Caco-2 (cell line): ENCODE results near the gene FOXP4. TPM values are rescaled to one million over a fixed set of nuclear protein-coding genes. Genes with fewer than 3 reads are reported as not detected.

Experiments used
- BruUV-seq: library from RNA; stranded (reverse); fragments of 400-500 nt; replicated peaks from 2 replicates; lab custom pipeline; 2021; lab: Mats Ljungman, UMichigan
- CTCF ChIA-PET: fragments of 300-600 bp; sonication (Branson Sonifier 250); formaldehyde crosslinking; loops from one replicate; lab custom pipeline; 2022; ENCODE audit warnings: antibody characterized with exemption; lab: Charles Lee
- POLR2A ChIA-PET: fragments of 300-600 bp; sonication (Branson Sonifier 250); formaldehyde crosslinking; loops from one replicate; lab custom pipeline; 2022; ENCODE audit warnings: antibody characterized with exemption; lab: Charles Lee
- DNase-seq, 2 experiments: peaks; one replicate each; pipeline versions ENCODE4 v3.0.0 to v3.0.0-alpha.2; 2020 to 2022
- H3K27me3 ChIP-seq: replicated peaks from 2 replicates; pipeline ENCODE4 v1.6.0; 2011; ENCODE audit warnings: low read length; ENCODE audit not compliant: control insufficient read depth, insufficient read depth
- H3K36me3 ChIP-seq: 2 replicates; pipeline ENCODE4 v1.5.1; 2011; ENCODE audit warnings: low read length; ENCODE audit not compliant: control insufficient read depth, insufficient read depth
- H3K4me1 ChIP-seq: fragments of 250-450 bp; sonication (Bioruptor Pico); 2 replicates; pipeline ENCODE4 v1.5.1; 2020; ENCODE audit warnings: mild to moderate bottlenecking
- H3K4me3 ChIP-seq: 2 replicates; pipeline ENCODE4 v1.5.1; 2011; ENCODE audit warnings: low read depth, mild to moderate bottlenecking, control low read depth, low read length
- H3K9me3 ChIP-seq: fragments of 250-450 bp; sonication (Bioruptor Pico); 2 replicates; pipeline ENCODE4 v1.5.1; 2020; ENCODE audit warnings: mild to moderate bottlenecking, moderate library complexity
- H3K27ac Mint-ChIP-seq: one replicate; pipeline ENCODE4 v1.8.0; 2022; ENCODE audit warnings: mixed read lengths; ENCODE audit not compliant: unreplicated experiment
- H3K27me3 Mint-ChIP-seq: one replicate; pipeline ENCODE4 v1.8.0; 2022; ENCODE audit warnings: mixed read lengths; ENCODE audit not compliant: insufficient read depth, unreplicated experiment
- H3K36me3 Mint-ChIP-seq: one replicate; pipeline ENCODE4 v1.8.0; 2022; ENCODE audit warnings: mild to moderate bottlenecking, mixed read lengths; ENCODE audit not compliant: insufficient read depth, unreplicated experiment
- H3K4me1 Mint-ChIP-seq: one replicate; pipeline ENCODE4 v1.8.0; 2022; ENCODE audit warnings: low read depth, mixed read lengths; ENCODE audit not compliant: unreplicated experiment
- H3K4me3 Mint-ChIP-seq: one replicate; pipeline ENCODE4 v1.8.0; 2022; ENCODE audit warnings: mild to moderate bottlenecking, moderate library complexity, mixed read lengths; ENCODE audit not compliant: unreplicated experiment
- H3K9me3 Mint-ChIP-seq: one replicate; pipeline ENCODE4 v1.8.0; 2022; ENCODE audit warnings: mixed read lengths; ENCODE audit not compliant: unreplicated experiment
- intact Hi-C: fragments of 100-400 bp; cut with micrococcal nuclease; formaldehyde crosslinking; loops from one replicate; pipeline ENCODE4 v1.10.0; 2022; ENCODE audit not compliant: unreplicated experiment
- total RNA-seq: library from RNA; stranded (reverse); gene quantifications from 2 replicates; pipeline ENCODE4 v1.2.3, GENCODE V29; 2022
- TF ChIP-seq, protein P1 (sequence below), 2 experiments: fragments of 200-600 bp in 1 of 2; IDR thresholded peaks; 1 replicate in 1 of 2; 2 replicates in 1 of 2; pipeline versions ENCODE4 v1.5.1 to v1.8.0; 2011 to 2022; ENCODE audit warnings: antibody characterized with exemption in 1 of 2, control low read depth in 1 of 2, inconsistent platforms in 1 of 2, low read depth in 1 of 2, low read length in 1 of 2, mild to moderate bottlenecking in 1 of 2, moderate library complexity in 1 of 2; ENCODE audit not compliant: insufficient read depth in 1 of 2, severe bottlenecking in 1 of 2, unreplicated experiment in 1 of 2

FOXP4 gene
- total RNA-seq, 1 experiment from 2014 or later, result 117 TPM

DNA sequence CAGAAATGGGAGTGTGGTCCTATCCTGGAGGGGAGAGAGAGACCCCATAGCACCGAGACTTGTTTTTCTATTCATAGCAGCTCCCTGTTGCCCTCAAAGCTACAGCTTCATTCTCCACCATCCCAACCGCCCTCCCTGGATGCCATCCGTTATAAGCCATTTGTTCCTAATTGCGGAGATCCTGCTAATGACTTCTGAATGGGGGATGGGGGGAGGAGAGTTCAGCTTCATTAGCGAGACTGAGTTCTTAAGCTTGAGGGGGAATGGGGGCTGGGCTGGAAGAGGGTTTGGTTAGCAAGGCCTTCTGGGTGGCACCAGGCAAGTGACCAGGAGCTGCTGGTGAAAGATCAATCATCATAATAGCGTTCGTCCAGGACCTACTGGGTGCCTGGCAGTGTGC, 27.1 kb downstream of the FOXP4 start:
- H3K4me1 Mint-ChIP-seq, result peaks cover 29% of the 10 kb centered on the region
- intact Hi-C loops, result no loop called here
- Histone ChIP-seq H3K36me3 (peaks cover 10% of the 10 kb centered on the region), H3K27me3 (no peaks in the 10 kb centered on the region), H3K9me3 (no peaks in the 10 kb centered on the region), H3K4me1 (peaks cover 36% of the 10 kb centered on the region), H3K4me3 (no peak overlapping the region)
- H3K9me3 Mint-ChIP-seq, result no peaks in the 10 kb centered on the region
- TF ChIP-seq, protein P1, sequence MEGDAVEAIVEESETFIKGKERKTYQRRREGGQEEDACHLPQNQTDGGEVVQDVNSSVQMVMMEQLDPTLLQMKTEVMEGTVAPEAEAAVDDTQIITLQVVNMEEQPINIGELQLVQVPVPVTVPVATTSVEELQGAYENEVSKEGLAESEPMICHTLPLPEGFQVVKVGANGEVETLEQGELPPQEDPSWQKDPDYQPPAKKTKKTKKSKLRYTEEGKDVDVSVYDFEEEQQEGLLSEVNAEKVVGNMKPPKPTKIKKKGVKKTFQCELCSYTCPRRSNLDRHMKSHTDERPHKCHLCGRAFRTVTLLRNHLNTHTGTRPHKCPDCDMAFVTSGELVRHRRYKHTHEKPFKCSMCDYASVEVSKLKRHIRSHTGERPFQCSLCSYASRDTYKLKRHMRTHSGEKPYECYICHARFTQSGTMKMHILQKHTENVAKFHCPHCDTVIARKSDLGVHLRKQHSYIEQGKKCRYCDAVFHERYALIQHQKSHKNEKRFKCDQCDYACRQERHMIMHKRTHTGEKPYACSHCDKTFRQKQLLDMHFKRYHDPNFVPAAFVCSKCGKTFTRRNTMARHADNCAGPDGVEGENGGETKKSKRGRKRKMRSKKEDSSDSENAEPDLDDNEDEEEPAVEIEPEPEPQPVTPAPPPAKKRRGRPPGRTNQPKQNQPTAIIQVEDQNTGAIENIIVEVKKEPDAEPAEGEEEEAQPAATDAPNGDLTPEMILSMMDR (IDR thresholded peaks at IDR 0.05; ENCODE audit: insufficient read depth in 1 of 2, low read depth in 1 of 2, low read length in 1 of 2, severe bottlenecking in 1 of 2, unreplicated experiment in 1 of 2), result no peak
- H3K27ac Mint-ChIP-seq, result no peak overlapping the region
- no TSS peak for BruUV-seq
- H3K4me3 Mint-ChIP-seq, result no peak overlapping the region
- DNase-seq, result no peak
- ChIA-PET CTCF (interaction anchor here (0.6 kb wide), 1 partner anchor 11 kb away, joined by 3 read pairs; no protein-coding TSS in a partner anchor), POLR2A (no interaction called here)
- H3K36me3 Mint-ChIP-seq, result peaks cover 79% of the 10 kb centered on the region
- no peaks in the 10 kb centered on the region for H3K27me3 Mint-ChIP-seq

DNA sequence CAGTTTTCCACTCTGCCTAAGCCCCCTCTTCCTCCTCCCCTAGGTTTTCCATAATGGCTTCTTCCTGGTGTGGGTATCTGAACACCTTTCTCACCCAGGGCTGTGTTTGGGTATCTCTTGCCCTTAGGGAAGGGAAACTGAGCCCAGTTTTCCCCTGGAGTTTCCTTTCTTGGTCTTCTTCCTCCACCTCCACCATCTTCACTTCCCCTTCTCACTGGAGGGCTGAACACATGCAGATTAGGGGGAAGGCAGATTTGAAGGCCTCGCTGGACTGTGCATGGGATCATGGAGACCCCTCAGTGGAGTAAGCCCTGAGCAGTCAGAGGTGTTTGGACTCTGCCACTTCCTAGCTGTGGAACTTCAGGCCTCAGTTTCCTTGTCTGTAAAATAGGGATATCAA, 27.8 kb downstream of the FOXP4 start:
- no peaks in the 10 kb centered on the region for H3K9me3 Mint-ChIP-seq
- no peak for DNase-seq
- no TSS peak for BruUV-seq
- ChIA-PET CTCF (no interaction called here), POLR2A (no interaction called here)
- H3K4me3 Mint-ChIP-seq, result no peak overlapping the region
- no peaks in the 10 kb centered on the region for H3K27me3 Mint-ChIP-seq
- peaks cover 78% of the 10 kb centered on the region for H3K36me3 Mint-ChIP-seq
- peaks cover 29% of the 10 kb centered on the region for H3K4me1 Mint-ChIP-seq
- Histone ChIP-seq H3K4me1 (peaks cover 34% of the 10 kb centered on the region), H3K9me3 (no peaks in the 10 kb centered on the region), H3K27me3 (no peaks in the 10 kb centered on the region), H3K36me3 (peaks cover 9% of the 10 kb centered on the region), H3K4me3 (no peak overlapping the region)
- no peak overlapping the region for H3K27ac Mint-ChIP-seq
- intact Hi-C loops, result no loop called here
- TF ChIP-seq, protein P1 (IDR thresholded peaks at IDR 0.05; ENCODE audit: insufficient read depth in 1 of 2, low read depth in 1 of 2, low read length in 1 of 2, severe bottlenecking in 1 of 2, unreplicated experiment in 1 of 2), result no peak

DNA sequence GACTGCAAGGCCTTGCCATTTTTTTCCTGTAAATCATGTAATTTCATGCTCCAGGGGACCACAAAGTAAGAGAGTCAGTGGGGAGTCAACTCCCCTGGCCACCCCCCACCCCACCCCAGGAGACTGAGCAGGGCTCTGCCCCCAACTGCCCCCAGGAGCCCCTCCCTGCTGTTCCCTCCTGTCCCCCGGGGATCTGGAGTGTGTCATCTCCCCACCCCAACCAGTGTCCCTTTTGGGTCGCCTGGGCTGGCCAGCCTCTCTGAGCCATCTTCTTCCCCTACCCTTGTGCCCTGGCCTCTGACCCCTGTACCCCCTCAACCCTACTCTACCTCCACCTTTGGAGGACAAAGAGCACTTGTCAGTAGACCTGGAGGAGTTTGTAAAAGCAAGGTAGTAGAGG, 29.4 kb downstream of the FOXP4 start:
- TF ChIP-seq, protein P1 (IDR thresholded peaks at IDR 0.05; ENCODE audit: insufficient read depth in 1 of 2, low read depth in 1 of 2, low read length in 1 of 2, severe bottlenecking in 1 of 2, unreplicated experiment in 1 of 2), result no peak
- Histone ChIP-seq H3K9me3 (no peaks in the 10 kb centered on the region), H3K4me1 (peaks cover 43% of the 10 kb centered on the region), H3K4me3 (no peak overlapping the region), H3K27me3 (no peaks in the 10 kb centered on the region), H3K36me3 (peaks cover 8% of the 10 kb centered on the region)
- Mint-ChIP-seq H3K36me3 (peaks cover 80% of the 10 kb centered on the region), H3K27ac (peak overlapping the region; percentile 50), H3K9me3 (no peaks in the 10 kb centered on the region), H3K4me3 (no peak overlapping the region), H3K4me1 (peaks cover 35% of the 10 kb centered on the region), H3K27me3 (no peaks in the 10 kb centered on the region)
- intact Hi-C loops, result no loop called here
- CTCF ChIA-PET, result no interaction called here
- DNase-seq, result no peak
- BruUV-seq, result no TSS peak
- POLR2A ChIA-PET, result no interaction called here
